Activated CD4-positive, alpha-beta T cell treated with anti-CD3 and anti-CD28 coated beads for 4 hours (primary cell): Measurements from ENCODE around the gene COL18A1.
"Not testable (repeated sequence)": the region's sequence is repeated elsewhere in the genome, so short reads cannot be mapped to it uniquely, and the experiment has no call there.

Experiments
- DNase-seq, 2 donors: peaks; one replicate each; pipeline ENCODE4 v3.0.0-alpha.2; 2020

COL18A1 gene

GRCh38 chr21:45429221-45430175, 24.5 kb downstream of the COL18A1 start:
- DNase-seq = no peak

DNA sequence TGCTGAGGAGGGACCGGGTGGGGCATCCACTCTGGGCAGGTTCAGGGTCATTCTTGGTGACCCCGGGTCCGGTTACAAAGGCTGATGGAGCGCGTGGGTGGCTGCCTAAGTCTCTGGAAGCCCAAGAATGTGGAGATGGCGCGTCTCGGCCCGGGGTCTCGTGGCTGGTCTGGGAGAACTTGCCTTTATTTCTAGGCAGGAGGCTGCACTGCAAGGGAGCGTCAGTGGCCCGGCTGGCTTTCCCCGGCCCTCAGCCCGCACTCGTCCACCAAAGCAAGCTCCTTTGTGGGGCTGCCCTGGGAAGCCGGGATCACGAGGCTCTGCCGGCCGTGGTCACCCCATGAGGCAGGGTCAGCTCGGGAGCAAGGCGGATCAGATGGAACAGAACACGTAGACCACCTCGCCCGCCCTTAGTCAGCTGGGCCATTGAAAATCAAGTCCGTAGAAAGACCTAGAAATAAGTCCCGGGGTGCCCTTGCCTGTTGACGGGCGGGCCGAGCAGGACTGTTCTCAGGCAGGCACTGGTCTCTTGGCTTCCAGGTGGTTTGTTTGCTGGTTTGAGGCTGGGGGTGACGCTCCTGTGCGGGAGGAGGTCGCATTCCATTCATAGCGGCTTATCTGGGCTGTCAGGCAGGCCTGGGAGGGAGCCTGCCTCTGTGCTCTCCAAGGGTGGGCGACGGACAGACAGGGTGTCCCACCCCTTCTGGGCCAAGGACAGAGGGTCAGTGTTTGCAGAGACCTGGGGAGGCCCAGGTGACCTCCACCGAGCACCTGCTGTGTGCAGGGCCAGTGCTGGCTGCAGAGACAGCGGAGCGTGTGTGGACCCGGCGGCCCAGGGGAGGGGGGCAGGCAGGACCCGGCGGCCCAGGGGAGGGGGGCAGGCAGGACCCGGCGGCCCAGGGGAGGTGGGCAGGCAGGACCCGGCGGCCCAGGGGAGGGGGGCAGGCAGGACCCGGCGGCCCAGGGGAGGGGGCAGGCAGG, 25.8 kb downstream of the COL18A1 start:
- DNase-seq = no peak

DNA sequence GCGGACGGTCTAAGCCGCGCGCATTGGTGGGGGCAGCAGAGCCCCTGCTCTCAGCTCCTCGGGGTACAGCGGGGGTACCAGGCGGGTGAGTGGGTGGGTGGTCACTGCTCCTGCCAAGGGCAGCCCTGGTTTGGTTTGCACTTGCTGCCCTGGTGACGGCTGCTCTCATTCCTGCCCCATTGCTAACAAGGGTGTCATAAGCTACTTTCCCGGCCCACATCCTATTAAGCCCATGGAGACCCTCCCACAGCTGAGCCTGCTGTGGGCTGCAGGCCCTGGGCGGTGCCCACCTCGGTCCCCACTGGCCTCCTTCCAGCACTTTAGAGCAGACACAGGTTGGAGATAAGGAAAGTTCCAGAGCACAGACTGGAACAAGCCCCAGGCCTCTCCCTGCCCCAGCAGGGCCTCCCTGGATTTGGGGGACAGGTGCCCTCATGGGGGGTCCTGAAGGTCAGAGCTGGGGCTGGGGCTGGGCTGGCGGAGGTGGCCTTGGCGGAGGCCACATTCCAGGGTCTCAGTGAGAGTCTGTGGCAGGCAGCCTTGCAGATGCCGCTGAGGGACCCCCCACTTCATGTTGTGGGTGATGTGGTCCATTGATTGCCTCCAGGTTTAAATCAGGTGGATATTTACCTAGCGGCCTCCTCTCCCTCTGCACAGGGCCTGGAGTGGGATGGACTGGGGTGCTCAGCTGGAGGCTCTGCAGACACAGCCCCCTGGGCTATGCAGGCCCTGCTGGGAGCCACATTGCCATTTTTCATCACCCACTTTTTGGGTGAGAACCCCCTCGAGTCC, 27.0 kb downstream of the COL18A1 start:
- DNase-seq = no peak

- DNase-seq = no peak
Measured at GRCh38 chr21:45432575-45433255, 27.8 kb downstream of the COL18A1 start.

GRCh38 chr21:45433301-45433700, 28.3 kb downstream of the COL18A1 start:
- no peak for DNase-seq

GRCh38 chr21:45433911-45434644, 29.1 kb downstream of the COL18A1 start:
- no peak for DNase-seq

DNA sequence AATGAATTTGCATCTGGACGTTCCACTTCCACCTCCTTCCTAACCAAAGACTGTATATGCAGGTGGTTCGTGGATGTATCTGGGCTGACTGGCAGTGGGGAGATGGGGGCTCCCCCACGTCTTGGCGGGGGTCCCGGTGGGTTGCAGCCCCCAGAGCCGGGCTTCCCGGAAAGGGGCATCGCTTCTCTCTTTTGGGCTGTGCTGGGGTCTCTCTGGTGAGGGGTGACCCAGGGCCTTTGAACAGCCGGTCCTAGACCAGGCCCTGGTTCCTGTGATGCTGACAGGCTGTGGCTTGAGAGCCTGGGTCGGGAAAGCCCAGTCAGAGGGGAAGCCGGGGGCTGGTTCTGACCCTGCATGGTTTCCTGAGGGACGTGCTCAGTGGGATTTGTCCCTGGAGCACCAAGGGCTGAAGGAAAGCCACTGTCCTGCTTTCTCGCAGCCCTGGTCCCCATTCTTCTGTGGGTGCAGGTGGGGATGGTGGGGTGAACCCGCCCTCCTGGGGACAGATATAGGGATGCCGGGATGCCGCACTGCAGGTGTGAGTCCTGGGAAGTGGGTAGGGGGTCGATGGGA, 29.8 kb downstream of the COL18A1 start:
- DNase-seq = no peak

DNA sequence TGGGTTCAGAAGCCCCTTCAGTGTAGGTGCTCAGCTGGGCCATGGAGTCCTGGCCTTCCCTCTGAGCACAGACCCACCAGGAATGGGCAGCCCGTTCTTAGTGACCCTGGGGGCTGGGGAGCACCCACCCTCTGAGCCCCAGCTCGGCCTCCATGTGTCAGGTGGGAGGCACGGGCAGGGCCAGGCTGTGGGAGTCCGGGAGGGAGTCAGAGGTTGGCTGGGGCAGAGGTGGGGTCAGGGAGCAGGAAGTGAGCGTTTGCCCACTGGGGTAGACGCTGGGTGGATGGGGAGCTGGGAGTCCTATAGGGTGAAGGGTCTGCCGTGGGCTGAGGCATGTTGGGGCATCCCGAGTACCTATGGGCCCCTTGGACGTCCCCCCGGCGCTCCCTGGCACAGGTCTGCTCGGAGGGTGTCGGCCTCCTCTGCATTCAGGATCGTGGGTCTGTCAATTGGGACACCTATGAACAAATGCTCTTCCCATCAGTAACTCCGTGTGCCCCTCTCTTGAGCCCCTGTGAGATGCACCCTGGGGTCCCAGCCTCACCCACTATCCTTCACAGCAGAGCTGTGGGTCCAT, 30.5 kb downstream of the COL18A1 start:
- no peak for DNase-seq

DNA sequence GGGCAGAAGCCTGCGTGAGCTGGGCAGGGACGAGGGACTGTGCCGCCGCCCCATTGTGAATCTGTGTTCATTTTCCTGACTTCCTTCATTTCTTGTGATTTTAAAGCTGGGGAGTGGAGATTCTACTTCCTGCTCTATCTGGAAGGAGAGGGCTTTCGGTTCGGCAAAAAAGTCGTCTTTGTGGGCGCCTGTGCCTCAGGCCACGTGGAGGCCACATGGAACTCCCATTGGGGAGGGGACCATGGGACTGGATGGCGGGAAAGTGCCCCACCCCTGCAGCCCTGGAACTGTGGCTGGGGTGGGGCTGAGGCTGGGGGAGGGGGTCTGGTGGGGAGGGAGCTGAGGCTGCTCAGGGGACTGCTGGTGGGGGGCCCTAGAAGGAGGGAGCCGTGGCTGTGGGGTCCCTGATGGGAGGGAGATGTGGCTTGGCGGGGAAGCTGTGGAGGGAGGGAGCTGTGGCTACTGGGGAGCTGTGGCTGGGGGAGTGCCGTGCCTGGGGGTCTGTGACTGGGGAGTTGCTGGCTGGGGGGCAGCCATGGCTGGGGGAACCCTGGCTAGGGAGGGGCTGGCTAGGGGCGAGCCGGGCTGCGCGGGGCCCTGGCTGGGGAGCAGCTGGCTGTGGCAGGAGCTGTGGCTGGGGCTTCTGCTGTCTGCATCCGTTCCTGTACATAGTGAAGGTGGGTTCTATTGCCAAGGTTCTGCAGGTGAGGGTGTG, 31.5 kb downstream of the COL18A1 start:
- no peak for DNase-seq

GRCh38 chr21:45437844-45438243, 32.9 kb downstream of the COL18A1 start:
- not testable (repeated sequence) for DNase-seq

GRCh38 chr21:45438391-45439145, 33.6 kb downstream of the COL18A1 start:
- no peak for DNase-seq

GRCh38 chr21:45439161-45439872, 34.4 kb downstream of the COL18A1 start:
- peak; percentile 82 to 83 for DNase-seq

GRCh38 chr21:45439901-45440461, 35.0 kb downstream of the COL18A1 start:
- DNase-seq = no peak

DNA sequence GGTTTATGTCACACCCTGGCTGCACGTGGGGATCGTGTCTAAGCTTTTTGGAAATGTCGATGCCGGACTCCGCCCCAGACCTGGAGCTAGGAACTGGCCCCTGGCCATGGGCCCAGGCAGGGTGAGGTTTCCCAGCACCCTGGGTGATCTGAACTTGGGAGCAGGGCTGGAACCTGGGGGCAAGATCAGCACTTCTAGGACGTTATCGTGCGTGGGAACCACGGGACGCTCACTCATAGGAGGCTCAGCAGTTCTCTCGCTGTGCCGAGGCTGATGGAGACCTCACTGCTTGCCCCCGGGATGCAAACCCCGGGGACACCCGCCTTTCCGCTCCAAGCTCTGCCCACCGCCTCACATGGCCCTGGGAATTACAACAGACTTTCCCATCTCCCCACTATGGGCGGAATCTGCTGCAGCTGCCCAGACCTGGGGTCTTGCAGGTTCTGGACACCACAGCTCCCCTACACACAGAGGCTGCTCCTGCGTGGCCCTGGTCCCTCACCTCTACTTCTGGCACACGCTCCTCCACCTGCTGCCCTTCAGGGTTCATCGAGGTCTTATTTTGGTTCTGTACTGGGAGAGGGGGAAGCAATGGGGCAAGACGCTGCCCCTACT, 35.9 kb downstream of the COL18A1 start:
- DNase-seq = no peak

- DNase-seq = no peak
Measured at GRCh38 chr21:45441431-45442255, 36.7 kb downstream of the COL18A1 start.

GRCh38 chr21:45442276-45442675, 37.3 kb downstream of the COL18A1 start:
- no peak for DNase-seq
